HL-60 (cell line): ENCODE results near the gene NPR3.
"Not testable (repeated sequence)": the region's sequence is repeated elsewhere in the genome, so short reads cannot be mapped to it uniquely, and the experiment has no call there.

Source experiments
- DNase-seq, 2 experiments: peaks; one replicate each; pipeline ENCODE4 v3.0.0-alpha.2; 2010 to 2020; ENCODE audit warnings: low read depth in 1 of 2, low spot score in 1 of 2
- H3K27ac ChIP-seq: fragments of 250-450 bp; sonication (Bioruptor Pico); replicated peaks from 2 replicates; pipeline ENCODE4 v1.5.1; 2020; ENCODE audit warnings: mild to moderate bottlenecking, moderate library complexity
- H3K27me3 ChIP-seq: fragments of 250-450 bp; sonication (Bioruptor Pico); 2 replicates; pipeline ENCODE4 v1.5.1; 2021; ENCODE audit warnings: mild to moderate bottlenecking, moderate library complexity; ENCODE audit not compliant: insufficient read depth, poor library complexity, severe bottlenecking
- H3K4me3 ChIP-seq: replicated peaks from 2 replicates; pipeline ENCODE4 v1.5.1; 2011; ENCODE audit warnings: mild to moderate bottlenecking, control low read depth, low read length; ENCODE audit not compliant: insufficient read depth
- GABPA ChIP-seq: IDR thresholded peaks from 2 replicates; pipeline ENCODE4 v1.6.1; 2012; ENCODE audit warnings: low read depth
- POLR2AphosphoS5 ChIP-seq: IDR thresholded peaks from 2 replicates; pipeline ENCODE4 v1.6.1; 2012; ENCODE audit warnings: low read depth
- SPI1 ChIP-seq: IDR thresholded peaks from 2 replicates; pipeline ENCODE4 v1.6.1; 2012; ENCODE audit warnings: low read depth, mild to moderate bottlenecking, borderline replicate concordance
- TF ChIP-seq, protein P1 (sequence below): IDR thresholded peaks from 2 replicates; pipeline ENCODE4 v1.6.1; 2012; ENCODE audit warnings: low read depth; ENCODE audit not compliant: insufficient replicate concordance
- TF ChIP-seq, protein P2 (sequence below): IDR thresholded peaks from one replicate; pipeline ENCODE4 v1.5.1; 2011; ENCODE audit warnings: low read length, control low read depth, inconsistent platforms; ENCODE audit not compliant: insufficient read depth

The NPR3 gene

DNA sequence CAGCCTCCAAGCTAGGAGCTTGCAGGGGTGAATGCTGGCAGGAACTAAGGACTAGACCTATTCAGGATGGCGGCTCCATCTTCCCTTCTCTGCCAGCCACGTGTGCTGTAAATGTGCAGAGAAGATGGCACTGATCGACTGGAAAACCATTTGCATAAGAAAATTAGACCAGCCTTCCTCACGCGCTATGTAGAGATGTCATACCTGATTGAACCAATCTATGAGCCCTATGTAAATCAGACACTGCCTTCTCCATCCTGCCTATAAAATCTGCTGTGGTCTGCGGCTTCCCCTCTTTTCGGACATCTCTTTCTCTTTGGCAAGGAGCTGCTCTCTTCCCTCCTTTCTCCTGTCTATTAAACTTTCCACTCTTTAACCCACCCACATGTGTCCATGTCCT, 91.6 kb downstream of the NPR3 start:
- no peak overlapping the region for H3K4me3 ChIP-seq
- no peaks in the 10 kb centered on the region for H3K27me3 ChIP-seq
- TF ChIP-seq SPI1, result no peak
- no peak for TF ChIP-seq GABPA
- H3K27ac ChIP-seq, result no peak overlapping the region
- no peak for DNase-seq

DNA sequence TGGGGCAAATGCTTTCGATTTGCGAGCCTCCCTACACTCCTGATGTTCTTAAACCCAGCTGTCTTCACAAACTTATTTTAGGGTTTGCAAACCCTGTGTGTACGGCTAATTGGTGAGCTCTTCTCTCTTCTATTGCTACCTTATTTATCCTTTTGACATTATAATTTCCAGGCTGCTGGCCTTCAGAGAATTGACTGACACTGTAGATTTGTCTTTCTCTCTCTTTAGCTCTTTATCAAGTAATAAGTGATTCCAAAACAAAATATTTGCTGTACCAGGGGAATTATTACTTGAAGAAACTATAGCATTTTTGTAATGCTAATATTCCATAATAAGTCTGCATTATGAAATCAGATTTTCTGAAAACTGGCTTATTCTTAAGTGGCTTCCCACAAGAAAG, 92.5 kb downstream of the NPR3 start:
- no peak overlapping the region for H3K4me3 ChIP-seq
- no peak for DNase-seq
- no peak overlapping the region for H3K27ac ChIP-seq
- TF ChIP-seq POLR2AphosphoS5 (no peak), SPI1 (no peak), GABPA (no peak)
- TF ChIP-seq, protein P1, sequence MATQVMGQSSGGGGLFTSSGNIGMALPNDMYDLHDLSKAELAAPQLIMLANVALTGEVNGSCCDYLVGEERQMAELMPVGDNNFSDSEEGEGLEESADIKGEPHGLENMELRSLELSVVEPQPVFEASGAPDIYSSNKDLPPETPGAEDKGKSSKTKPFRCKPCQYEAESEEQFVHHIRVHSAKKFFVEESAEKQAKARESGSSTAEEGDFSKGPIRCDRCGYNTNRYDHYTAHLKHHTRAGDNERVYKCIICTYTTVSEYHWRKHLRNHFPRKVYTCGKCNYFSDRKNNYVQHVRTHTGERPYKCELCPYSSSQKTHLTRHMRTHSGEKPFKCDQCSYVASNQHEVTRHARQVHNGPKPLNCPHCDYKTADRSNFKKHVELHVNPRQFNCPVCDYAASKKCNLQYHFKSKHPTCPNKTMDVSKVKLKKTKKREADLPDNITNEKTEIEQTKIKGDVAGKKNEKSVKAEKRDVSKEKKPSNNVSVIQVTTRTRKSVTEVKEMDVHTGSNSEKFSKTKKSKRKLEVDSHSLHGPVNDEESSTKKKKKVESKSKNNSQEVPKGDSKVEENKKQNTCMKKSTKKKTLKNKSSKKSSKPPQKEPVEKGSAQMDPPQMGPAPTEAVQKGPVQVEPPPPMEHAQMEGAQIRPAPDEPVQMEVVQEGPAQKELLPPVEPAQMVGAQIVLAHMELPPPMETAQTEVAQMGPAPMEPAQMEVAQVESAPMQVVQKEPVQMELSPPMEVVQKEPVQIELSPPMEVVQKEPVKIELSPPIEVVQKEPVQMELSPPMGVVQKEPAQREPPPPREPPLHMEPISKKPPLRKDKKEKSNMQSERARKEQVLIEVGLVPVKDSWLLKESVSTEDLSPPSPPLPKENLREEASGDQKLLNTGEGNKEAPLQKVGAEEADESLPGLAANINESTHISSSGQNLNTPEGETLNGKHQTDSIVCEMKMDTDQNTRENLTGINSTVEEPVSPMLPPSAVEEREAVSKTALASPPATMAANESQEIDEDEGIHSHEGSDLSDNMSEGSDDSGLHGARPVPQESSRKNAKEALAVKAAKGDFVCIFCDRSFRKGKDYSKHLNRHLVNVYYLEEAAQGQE, result no peak
- TF ChIP-seq, protein P2, sequence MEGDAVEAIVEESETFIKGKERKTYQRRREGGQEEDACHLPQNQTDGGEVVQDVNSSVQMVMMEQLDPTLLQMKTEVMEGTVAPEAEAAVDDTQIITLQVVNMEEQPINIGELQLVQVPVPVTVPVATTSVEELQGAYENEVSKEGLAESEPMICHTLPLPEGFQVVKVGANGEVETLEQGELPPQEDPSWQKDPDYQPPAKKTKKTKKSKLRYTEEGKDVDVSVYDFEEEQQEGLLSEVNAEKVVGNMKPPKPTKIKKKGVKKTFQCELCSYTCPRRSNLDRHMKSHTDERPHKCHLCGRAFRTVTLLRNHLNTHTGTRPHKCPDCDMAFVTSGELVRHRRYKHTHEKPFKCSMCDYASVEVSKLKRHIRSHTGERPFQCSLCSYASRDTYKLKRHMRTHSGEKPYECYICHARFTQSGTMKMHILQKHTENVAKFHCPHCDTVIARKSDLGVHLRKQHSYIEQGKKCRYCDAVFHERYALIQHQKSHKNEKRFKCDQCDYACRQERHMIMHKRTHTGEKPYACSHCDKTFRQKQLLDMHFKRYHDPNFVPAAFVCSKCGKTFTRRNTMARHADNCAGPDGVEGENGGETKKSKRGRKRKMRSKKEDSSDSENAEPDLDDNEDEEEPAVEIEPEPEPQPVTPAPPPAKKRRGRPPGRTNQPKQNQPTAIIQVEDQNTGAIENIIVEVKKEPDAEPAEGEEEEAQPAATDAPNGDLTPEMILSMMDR, result no peak
- no peaks in the 10 kb centered on the region for H3K27me3 ChIP-seq

DNA sequence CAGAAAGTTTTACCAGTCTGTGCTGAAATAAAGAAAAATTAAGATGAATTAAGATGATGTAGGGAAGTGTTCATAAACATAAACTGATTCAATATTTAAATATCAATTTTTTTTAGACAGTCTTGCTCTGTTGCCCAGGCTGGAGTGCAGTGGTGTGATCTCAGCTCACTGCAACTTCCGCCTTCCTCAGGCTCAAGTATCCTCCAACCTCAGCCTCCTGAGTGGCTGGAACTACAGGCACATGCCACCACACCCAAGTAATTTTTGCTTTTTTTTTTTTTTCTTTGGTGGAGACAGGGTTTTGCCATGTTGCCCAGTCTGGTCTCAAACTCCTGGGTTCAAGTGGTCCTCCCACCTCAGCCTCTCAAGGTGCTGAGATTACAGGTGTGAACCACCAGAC, 94.3 kb downstream of the NPR3 start:
- not testable (repeated sequence) for H3K27ac ChIP-seq, H3K27me3 ChIP-seq, DNase-seq, H3K4me3 ChIP-seq

DNA sequence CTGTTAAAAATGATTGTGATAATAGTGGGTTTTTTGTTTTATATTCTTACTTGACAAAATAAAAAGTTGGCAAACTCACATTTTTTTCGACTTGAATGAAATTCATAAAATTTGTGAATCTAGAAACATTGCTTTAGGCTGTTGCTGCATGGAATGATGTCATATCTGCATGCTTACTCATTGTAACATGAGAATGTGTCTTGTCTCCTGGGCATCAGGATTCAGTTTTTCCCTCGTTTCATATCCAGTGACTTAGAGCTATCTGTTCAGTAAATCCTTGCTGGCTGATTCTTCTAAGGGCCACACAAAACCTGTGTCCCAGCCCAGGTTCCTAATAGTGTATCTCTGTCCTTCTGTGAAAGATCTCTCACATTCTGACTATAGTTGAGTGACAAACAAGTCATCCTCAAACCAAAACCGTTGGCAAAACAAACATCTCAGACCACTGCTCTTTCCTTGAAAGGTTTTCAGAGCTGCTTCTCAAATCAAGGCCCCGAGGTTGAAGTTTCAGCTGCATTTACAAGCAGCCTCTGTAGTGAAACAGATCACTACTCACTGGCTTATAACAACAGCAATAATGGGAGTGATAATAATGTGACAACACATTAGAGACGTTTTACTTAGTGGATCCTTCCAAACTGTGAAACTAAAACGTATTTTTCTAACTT, 95.0 kb downstream of the NPR3 start:
- H3K27me3 ChIP-seq, result no peaks in the 10 kb centered on the region
- TF ChIP-seq, protein P1, result no peak
- TF ChIP-seq, protein P2, result no peak
- TF ChIP-seq POLR2AphosphoS5 (no peak), SPI1 (no peak), GABPA (no peak)
- no peak overlapping the region for H3K27ac ChIP-seq
- no peak for DNase-seq
- H3K4me3 ChIP-seq, result no peak overlapping the region

DNA sequence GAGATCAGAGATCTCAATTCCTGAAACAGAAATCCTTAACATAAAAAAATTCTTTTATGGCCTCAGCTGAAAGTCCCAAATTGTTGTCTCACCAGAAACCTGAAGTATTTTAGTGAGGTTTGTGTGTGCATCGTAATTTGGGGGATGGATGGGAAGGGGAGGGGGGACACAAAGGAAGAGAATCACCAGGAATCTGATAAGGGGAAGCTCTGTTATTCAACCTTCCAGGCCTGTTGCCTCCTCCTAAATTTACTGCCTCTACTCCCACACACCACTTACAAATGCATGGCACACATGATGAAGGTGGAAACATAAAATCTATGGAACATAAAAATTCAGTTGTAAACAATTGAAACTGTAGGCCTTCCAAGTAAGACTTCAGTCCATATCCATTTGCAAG, 97.7 kb downstream of the NPR3 start:
- no peak for DNase-seq
- TF ChIP-seq, protein P2, result no peak
- TF ChIP-seq SPI1 (no peak), POLR2AphosphoS5 (no peak), GABPA (no peak)
- TF ChIP-seq, protein P1, result no peak
- H3K4me3 ChIP-seq, result no peak overlapping the region
- no peak overlapping the region for H3K27ac ChIP-seq
- no peaks in the 10 kb centered on the region for H3K27me3 ChIP-seq
